H1 (cell line): ENCODE data around the gene SOX1. TPM values are rescaled to one million over a fixed set of nuclear protein-coding genes. Genes with fewer than 3 reads are reported as not detected.

Experiments
- CHD2 ChIP-seq: IDR thresholded peaks from 2 replicates; pipeline ENCODE4 v1.6.1; 2012; ENCODE audit warnings: low read length, improper control_type of control experiment
- CTBP2 ChIP-seq: IDR thresholded peaks from 2 replicates; pipeline ENCODE4 v1.7.0; 2011; ENCODE audit warnings: borderline replicate concordance, mild to moderate bottlenecking, moderate library complexity, mixed read lengths, low read length; ENCODE audit not compliant: insufficient read depth, insufficient read length
- EZH2 ChIP-seq: fragments of 200-600 bp; sonication (generic); IDR thresholded peaks from 2 replicates; pipeline ENCODE4 v1.7.1; 2012; ENCODE audit warnings: low read depth, mild to moderate bottlenecking, moderate library complexity, low read length, inconsistent platforms; ENCODE audit not compliant: severe bottlenecking
- FOSL1 ChIP-seq: IDR thresholded peaks from 2 replicates; pipeline ENCODE4 v1.6.1; 2011; ENCODE audit warnings: mild to moderate bottlenecking, low read depth, low read length, moderate library complexity; ENCODE audit not compliant: insufficient read depth
- GABPA ChIP-seq: IDR thresholded peaks from 2 replicates; pipeline ENCODE4 v1.6.1; 2011; ENCODE audit warnings: mild to moderate bottlenecking, low read length, moderate library complexity, borderline replicate concordance; ENCODE audit not compliant: insufficient read depth
- SIN3A ChIP-seq, 2 experiments: IDR thresholded peaks in 1 of 2; conservative IDR thresholded peaks in 1 of 2; 2 replicates each; pipeline ENCODE4 v1.6.1; 2011 to 2012; ENCODE audit warnings: low read length in 2 of 2, improper control_type of control experiment in 1 of 2, low read depth in 1 of 2, mild to moderate bottlenecking in 1 of 2
- polyA plus RNA-seq, 7 experiments: library from polyadenylated mRNA; depleted of rRNA in 3 of 7; stranded (reverse) in 5 of 7; unstranded in 2 of 7; fragments of >200 nt in 5 of 7; fragments of 200-250 nt in 2 of 7; gene quantifications; 1 replicate in 5 of 7; 2 replicates in 1 of 7; 4 replicates in 1 of 7; pipeline versions ENCODE4 v1.2.1 to v1.2.3, GENCODE V29; 2011 to 2013; ENCODE audit warnings: missing spikeins in 2 of 7, mixed read lengths in 2 of 7
- total RNA-seq: library from RNA; stranded (reverse); fragmentation: NEBNext Ultra II Directional; extraction: Animal tissue kit (Norgen Biotek cat#: 25700); gene quantifications from 2 replicates; pipeline ENCODE4 v1.2.1, GENCODE V29; 2021
- TF ChIP-seq, protein P1 (sequence below): IDR thresholded peaks from 2 replicates; pipeline ENCODE4 v1.6.1; 2011; ENCODE audit warnings: low read depth, mild to moderate bottlenecking, low read length; ENCODE audit not compliant: insufficient read depth
- TF ChIP-seq, protein P2 (sequence below): IDR thresholded peaks from 2 replicates; pipeline ENCODE4 v1.6.1; 2012; ENCODE audit warnings: inconsistent platforms

SOX1 gene
- total and polyA plus RNA-seq, 2 of the 8 experiments (the other 6 are each of a cell fraction or from before 2014, with no cell fraction given), result 0.03 to 0.09 TPM

- TF ChIP-seq, protein P1, sequence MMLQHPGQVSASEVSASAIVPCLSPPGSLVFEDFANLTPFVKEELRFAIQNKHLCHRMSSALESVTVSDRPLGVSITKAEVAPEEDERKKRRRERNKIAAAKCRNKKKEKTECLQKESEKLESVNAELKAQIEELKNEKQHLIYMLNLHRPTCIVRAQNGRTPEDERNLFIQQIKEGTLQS, result no peak
- TF ChIP-seq CHD2 (no peak), EZH2 (no peak), FOSL1 (no peak), GABPA (no peak), SIN3A (conservative IDR thresholded peaks at IDR 0.05 in 1 of 2, IDR thresholded peaks at IDR 0.05 in 1 of 2; ENCODE audit: low read depth in 1 of 2, low read length in 2 of 2) (no peak), CTBP2 (no peak)
- TF ChIP-seq, protein P2, sequence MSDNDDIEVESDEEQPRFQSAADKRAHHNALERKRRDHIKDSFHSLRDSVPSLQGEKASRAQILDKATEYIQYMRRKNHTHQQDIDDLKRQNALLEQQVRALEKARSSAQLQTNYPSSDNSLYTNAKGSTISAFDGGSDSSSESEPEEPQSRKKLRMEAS, result no peak
- TF ChIP-seq, all 59 proteins: peak for 0
Measured at GRCh38 chr13:112034846-112035245, 32.1 kb upstream of the SOX1 start (continued).
